ENCODE data around the gene GFRA1. TPM values are rescaled to one million over a fixed set of nuclear protein-coding genes. Genes with fewer than 3 reads are reported as not detected.

Gene GFRA1
- total RNA-seq, 1 donor from 2014 or later, result 7.3 TPM

DNA sequence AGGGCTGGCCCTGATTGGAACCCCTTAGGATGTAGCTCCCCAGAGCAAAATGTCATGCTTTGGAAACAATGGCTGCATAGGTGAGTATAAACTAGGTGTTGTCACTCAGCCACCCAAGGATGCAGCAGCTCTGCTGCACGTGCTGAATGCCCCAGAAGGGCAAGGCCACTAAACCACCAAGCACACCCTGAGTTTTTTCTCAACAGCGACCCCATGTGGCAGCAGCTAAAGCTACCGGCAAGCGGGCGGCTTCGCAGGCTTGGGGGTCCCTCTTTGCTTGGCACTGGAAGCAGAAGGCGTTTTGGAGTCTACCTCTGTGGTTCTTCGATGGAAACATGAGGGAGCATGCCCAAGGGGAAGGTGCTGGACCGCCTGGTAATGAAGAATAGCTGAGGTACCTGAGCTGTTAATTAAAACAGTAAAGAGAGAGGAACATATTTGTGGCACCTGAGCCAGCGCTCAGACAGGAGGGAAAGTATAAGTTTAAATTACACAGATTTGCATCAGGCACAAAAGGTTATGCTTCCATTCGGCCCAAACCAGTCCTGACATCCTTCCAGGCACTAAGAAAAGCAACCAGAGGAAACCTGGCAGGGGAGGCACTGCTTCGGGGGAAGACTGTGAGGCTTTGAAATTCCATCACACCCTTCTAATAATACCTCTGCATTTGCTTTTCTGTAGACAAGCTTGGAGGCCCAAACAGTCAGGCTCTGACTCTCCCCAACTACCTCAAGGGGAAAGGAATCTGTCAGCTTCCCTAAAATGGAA is 152.1 kb downstream of the GFRA1 start:
- intact Hi-C loops (cut with DNase I), result no loop called here
- DNase-seq (ENCODE audit: missing footprints) (no peak), ATAC-seq (no peak)

DNA sequence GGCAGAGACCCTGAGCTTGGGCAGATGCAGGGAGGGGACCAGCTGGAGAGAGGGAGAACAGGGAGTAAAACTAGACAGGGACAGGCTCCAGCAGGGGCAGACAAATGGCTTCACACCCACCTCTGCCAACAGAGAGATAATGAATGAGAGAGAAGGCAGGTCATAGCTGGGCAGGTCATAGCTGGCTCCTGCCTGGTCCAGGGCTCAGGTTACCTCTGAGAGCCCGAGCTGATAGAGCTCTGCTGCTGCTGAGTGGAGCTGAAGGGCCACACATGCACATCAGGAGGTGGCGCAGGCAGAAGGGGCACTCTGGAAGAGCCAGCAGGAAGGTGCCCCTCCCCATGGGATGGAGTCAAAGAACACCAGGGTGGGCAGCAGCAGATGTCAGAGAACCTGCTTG is 154.2 kb downstream of the GFRA1 start:
- intact Hi-C loops (cut with DNase I), result no loop called here
- ATAC-seq, result peak; percentile 42
- no peak for DNase-seq (ENCODE audit: missing footprints)

DNA sequence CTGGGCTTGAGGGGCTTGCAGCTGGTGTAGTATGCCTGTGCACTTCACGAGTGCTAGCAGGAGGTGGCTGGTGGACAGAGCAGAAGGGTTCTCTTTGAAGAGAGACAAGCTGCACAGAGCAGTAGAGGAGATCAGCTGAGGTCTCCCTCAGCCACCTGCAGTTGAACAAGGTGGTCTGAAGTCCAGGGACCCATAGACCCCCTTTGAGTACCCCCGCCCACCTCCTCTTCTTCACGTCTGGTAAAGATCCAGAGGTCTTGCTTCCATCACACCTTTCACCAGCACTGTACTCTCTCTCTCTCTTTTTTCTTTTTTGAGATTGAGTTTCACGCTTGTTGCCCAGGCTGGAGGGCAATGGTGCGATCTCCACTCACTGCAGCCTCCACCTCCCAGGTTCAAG is 157.2 kb downstream of the GFRA1 start:
- DNase-seq (ENCODE audit: missing footprints) (no peak), ATAC-seq (no peak)
- intact Hi-C loops (cut with DNase I), result no loop called here

DNA sequence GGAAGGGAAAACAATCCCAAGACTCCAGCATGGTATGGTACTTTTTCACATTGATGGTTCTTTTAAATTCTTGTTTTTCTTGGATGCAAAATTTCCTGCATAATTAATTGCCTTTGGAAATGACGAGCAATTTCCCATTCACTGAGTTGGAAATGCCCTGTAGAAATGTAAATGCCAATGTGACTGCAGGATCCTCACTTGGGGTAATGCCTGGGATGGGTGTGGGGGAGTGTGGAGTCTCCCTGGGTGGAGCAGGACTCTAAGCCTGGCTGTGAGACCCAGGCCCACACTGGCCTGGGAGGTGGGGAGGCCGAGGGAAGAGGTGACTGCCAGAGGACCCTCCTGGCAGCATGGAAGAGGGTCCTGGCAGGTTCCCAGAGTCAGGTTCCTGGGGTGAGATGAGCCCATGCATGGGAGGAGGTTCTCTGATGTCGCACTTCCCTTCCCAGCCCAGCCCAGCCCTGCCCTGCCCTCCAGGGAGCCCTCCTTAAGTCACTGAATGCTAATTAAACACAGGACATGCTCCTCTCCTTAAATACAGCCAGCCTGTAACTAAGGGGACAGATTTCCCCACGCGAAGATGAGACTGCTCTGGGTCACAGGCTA is 157.9 kb downstream of the GFRA1 start:
- ATAC-seq (no peak), DNase-seq (ENCODE audit: missing footprints) (no peak)
- intact Hi-C loops (cut with DNase I), result no loop called here

DNA sequence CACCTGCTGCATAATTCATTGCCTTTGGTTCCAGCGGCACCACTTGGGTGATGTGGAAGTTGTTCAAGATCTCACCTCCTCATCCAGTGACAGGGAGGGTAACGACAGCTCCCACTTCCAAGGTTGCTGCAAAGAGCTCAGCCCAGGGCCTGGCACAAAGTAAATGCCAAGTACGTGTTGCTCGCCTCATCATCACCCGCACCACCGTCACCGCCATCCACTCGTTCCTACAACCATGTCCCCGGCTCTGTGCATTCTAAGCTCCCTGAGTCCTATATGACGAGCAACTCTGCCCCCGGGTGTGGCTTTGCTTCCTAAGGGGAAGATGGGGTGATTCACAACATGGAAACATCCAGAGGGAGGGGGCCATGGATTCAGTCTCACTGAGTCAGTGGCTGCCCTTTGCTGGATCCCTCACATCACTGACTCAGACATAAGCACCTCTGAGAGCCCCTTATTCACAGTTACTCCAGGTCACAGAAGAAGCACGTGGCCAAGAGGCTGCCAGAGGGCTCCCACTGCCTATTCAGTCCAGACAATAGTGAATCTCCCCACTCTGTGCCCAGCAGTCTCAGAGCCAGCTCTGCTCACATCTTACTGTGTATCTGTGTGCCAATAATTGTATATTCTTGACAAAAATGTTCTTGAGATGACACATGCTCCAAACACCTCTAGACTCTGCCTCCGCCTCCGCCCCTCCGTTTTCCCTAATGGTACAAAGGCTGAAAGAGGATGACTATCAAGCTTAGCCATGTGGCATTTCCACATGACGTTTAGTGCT is 159.1 kb downstream of the GFRA1 start:
- DNase-seq (ENCODE audit: missing footprints), result no peak
- intact Hi-C loops (cut with DNase I), result no loop called here
- ATAC-seq, result no peak

DNA sequence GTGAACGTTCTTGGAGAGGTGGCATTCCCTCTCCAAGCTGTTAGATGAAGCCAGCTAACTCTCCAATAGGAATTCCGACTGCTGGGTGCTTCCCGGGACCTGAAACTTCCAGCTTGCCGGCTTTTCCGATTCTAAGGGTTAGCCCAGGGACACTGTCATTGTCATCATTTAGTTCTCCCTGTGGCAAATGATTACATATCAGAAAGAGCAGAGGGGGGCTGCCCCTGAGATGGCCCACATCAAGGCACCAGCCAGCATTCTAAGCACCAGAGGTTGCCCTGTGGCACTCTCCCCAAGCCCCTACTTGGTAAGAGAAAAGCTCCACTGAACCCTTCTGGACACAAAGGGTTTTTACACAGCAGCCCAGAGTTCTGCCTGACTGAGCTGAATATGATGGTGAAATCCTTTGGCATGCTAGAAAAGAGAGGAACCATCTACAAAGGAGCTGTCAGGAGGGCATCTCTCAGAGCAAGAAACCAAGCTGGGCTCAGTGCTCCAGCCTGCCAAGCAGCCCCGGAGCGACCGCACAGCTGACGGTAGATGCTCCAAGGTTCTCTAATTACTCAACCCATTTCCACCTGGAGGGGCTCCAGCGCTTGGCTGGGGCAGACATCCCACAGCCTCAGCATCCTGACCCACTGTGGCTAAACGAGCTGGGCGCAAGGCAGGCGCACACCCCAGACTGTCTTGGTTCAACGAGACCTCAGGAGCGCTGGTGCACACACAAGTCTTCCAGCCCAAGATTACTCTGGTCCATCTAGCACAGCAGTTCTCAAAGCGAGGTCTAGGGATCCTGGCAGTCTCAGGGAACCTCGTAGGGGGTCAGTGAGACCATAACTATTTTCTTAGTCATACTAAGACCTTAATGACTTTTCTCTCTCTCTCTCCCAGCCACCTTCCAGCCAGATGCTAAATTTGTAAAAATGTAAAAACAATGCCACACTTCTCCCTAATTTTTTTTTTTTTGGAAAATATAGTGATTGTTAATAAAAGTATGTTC is 160.5 kb downstream of the GFRA1 start:
- DNase-seq (ENCODE audit: missing footprints), result no peak
- no peak for ATAC-seq
- intact Hi-C loops (cut with DNase I), result no loop called here

DNA sequence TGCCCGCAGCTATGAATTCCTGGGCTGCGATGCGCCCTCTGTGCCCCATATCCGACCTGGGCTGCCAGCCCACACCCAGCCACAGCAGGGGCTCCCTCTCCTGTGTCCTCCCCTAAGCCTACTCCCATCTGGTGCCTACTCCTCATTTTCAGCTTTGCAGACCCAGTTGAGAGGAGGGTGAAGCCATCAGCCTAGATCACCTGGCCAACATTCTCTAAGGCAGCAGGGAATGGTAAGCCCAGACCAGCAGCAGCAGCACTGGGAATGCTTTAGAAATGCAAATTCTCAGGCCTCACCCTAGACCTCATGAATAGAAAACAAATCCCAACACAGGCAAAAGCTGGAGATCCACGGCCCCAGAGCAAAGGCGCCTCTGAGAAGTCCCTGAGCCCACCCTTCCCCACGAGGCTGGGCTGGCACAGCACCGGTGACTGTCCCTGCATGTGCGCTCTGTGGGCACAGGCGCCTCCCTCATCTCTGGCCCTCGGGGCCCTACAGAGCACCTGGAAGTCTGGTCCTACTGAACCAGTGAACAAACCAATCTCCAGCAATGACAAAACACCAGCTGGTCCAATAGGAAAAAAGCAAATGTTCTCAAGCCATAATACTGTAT is 161.4 kb downstream of the GFRA1 start:
- DNase-seq (ENCODE audit: missing footprints) (no peak), ATAC-seq (no peak)
- intact Hi-C loops (cut with DNase I), result no loop called here

DNA sequence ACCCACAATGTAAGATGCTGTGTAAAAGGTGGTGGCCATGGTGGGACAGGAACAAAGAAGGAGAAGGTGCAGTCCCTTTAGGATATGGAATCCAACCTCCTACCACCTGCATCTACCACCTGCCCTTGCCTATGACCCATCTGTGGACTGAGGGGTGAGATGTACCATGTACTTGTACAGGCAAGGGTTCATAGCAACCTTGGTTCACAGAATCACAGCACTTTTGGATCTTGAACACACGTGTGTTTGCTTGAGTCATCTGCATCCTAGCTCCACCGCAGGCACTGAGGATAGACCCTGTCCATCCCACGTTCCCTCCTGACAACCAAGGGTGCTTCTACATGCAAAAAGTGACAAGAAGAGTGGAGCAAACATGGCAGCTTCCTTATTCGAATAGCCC is 162.3 kb downstream of the GFRA1 start:
- intact Hi-C loops (cut with DNase I), result no loop called here
- DNase-seq (ENCODE audit: missing footprints), result no peak
- no peak for ATAC-seq

DNA sequence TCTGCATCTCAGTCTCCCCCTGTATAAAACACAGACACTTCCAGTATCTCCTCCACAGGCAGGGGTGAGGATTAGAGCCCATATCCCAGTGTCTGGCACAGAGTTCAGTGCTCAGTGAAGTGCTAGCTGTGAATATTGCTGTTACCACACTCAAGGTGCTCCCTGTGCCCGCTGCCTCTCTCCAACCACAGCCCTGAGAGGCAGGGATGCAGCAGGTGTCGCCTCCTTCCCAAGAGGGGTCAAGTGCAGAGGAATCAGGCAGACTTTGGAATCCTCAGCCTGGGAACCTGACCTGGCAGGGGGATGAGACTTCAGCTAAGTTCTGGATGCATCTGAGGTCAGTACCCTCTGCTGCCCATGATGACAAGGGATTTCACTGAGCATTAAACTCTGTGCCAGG is 163.1 kb downstream of the GFRA1 start:
- DNase-seq (ENCODE audit: missing footprints) (no peak), ATAC-seq (no peak)
- intact Hi-C loops (cut with DNase I), result no loop called here

DNA sequence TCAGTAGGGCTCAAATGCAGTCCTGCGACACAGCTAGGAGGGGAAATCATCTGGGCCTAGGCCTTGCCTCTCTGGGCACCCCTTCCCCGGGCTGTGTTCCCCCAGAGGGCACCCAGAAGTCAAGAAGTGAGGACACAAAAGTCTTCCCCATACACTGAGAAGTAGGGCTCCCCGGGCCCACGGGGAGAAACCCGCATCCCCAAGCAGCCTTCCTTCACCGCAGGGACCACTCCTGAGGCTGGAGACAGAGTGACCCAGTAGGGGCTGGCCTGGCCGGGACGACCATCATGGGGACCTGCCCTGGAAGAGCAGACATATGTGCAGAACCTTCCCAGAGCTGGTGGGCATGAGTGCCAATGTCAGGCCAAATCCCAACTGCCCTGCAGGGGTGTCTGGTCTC is 163.5 kb downstream of the GFRA1 start:
- ATAC-seq, result no peak
- DNase-seq (ENCODE audit: missing footprints), result no peak
- intact Hi-C loops (cut with DNase I), result no loop called here

DNA sequence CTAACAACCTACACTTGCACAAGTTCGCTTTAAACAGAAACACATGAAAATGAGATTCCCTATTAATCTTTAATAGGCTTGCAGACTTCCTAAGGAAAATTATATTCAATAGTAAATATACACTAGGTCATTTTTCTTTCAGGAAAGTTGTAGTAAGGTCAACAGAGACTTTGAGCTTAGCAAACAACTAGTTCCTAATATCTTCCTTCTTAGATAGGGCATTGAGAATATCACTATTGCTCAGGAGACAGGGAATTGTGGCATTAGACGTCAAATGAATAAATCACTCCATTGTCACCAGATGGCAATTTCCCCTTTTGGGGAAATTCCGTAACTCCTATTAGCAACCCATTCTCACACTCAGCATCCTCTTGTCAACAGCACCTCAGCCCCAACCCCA is 164.9 kb downstream of the GFRA1 start:
- intact Hi-C loops (cut with DNase I), result no loop called here
- ATAC-seq (no peak), DNase-seq (ENCODE audit: missing footprints) (no peak)

DNA sequence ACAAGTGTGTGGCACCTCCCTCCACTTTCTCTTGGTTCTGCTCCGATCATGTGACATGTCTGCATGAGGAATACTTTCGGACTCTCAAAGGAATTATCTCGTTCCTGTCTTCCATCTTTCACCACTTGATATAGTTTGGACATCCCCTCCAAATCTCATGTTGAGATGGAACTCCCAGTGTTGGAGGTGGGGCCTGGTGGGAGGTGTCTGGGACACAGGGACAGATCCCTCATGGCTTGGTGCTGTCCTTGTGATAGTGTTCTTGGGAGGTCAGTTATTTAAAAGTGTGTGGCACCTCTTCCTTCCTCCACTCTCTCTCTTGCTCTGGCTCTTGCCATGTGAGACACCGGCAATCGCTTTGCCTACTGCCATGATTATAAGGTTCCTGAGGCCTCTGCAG is 166.4 kb downstream of the GFRA1 start:
- intact Hi-C loops (cut with DNase I), result no loop called here
- DNase-seq (ENCODE audit: missing footprints) (no peak), ATAC-seq (no peak)

DNA sequence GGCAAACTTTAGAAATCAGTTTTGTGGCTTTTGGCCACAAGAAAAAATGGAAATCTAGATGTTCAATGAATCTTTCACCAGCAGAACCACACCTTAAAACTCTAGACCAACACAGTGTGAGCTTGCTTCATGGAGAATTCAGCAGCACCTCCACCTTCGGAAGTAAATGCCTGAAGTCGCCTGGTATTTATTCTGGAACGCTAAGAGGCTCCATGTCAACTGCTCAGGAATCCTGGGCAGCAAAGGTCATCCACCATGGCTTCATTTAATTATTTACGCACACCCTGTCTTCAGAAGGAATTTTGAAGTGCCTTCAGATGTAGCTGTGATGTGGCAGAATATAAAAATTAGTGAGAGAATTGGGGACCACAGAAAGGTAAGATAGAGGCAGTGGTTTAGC is 167.7 kb downstream of the GFRA1 start:
- DNase-seq (ENCODE audit: missing footprints) (no peak), ATAC-seq (no peak)
- intact Hi-C loops (cut with DNase I), result no loop called here

DNA sequence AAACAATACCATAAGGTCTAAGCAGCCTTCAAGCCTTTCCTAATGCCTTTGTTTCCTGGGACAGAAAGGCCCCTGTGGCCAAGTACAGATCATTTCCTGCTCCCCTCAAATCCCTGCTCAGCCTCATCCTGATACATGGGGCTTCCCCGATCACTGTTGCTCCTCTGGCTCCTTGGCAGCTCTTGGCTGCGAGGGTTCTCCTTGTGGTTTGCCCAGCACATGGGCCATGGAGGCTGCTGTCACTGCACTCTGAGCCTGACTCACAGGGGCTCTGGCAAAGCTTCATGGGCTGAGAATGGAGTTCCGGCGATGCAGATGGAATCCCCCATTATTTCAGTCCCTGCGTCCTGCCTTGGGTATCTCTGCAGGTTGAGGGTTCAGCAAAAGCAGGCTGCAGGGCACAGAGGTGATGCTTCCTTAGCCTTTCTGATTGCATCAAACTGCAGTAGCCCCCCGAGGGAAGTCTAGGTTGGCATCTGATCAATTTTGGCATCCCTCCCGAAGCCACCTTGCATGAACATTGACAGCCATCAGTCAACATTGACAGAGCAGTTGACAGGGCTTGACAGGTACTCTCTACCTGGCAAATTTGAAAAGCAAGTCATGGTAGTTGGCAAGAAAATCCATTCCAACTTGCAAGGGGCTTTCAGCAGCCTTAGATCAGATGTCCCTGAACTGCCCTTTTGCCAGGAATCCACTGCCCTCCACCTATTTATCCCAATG is 168.6 kb downstream of the GFRA1 start:
- ATAC-seq (no peak), DNase-seq (ENCODE audit: missing footprints) (no peak)
- intact Hi-C loops (cut with DNase I), result no loop called here

DNA sequence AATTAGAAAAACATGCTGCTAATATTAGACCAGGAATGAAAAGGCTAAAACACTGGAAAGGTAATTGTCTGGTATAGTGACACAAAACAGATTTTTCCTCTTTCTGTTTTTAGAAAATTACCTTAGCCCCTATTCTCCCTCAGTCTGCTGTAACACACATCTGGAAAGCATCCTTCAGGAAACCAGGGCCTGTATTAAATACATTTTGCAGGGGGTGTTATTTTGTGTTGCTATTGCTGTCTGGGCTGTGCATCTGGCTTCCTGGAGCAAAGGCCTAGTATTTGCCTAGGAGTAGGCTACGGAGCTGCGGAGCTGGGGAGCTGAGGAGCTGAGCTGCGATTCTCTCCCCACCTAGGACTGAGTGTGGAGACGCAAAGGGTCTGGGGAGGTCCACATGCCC is 169.3 kb downstream of the GFRA1 start:
- DNase-seq (ENCODE audit: missing footprints) (no peak), ATAC-seq (no peak)
- intact Hi-C loops (cut with DNase I), result no loop called here

DNA sequence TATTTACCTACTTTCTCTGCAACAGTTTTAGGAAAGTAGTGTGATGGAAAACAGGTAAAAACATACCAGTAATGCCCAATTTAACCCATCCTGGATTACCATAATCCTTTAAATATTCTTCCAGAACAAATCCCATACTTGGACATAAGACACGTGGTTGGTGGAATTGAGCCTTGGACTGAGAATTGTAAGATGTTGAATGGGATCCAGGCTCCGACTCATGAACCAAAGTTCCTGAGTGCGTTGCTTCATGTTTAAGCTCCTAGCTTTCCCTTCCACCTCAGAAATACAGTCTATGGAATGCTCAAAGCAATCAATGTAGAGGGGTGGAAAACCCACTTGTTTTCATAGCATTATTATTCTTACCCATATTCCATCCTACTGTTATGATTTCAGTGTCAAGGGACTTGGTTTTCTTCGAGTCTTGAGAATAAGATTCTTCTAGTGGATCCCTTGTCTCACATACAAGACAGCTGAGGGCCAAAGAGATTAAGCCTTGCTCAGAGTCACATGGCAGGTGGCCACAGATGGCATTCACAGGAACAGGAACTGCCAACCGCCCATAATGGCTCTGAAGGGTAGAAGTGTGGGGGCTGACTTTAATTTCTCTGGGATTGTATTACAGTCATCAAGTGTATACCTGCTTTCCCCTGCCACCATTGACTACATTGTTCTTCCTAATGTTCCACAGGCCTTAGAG is 171.2 kb downstream of the GFRA1 start:
- ATAC-seq, result no peak
- no peak for DNase-seq (ENCODE audit: missing footprints)
- intact Hi-C loops (cut with DNase I), result no loop called here

DNA sequence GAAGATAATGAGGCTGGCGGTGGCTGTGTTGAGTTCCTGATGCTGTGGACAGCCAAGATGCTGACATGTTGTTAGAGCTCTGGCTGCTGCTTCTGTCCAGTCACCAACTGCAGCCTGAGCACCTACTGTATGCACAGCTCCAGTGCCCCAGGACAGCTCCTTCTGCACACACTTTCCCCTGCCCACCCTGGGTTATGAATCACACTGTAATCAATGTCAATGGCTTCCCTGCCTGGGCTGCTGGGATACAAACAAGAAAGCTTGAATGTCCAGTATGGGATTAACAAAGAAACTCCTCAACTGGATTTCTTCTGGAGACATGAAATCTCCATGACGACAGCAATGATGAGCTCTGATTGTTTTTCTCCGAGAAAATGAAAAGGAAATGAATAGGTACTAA is 172.0 kb downstream of the GFRA1 start:
- ATAC-seq (no peak), DNase-seq (ENCODE audit: missing footprints) (no peak)
- intact Hi-C loops (cut with DNase I), result no loop called here

Data from Right ventricle myocardium inferior (tissue), 1 donor.